Activated CD4-positive, CD25-positive, alpha-beta regulatory T cell treated with anti-CD3 and anti-CD28 coated beads, Interleukin-2, amount 50 U/mL, for 24 hours (primary cell): ENCODE results near the gene NMT1.
A peak's percentile ranks its signal among the peaks of the same experiment; 100 is the strongest.

Source experiments
- ATAC-seq, 2 donors: fragments of 150-1000 bp; cut with Tn5 transposase; one replicate each; pipeline ENCODE4 v1.10.0; 2021; ENCODE audit warnings: mild to moderate bottlenecking in 1 of 2, moderate library complexity in 1 of 2

The NMT1 gene

DNA sequence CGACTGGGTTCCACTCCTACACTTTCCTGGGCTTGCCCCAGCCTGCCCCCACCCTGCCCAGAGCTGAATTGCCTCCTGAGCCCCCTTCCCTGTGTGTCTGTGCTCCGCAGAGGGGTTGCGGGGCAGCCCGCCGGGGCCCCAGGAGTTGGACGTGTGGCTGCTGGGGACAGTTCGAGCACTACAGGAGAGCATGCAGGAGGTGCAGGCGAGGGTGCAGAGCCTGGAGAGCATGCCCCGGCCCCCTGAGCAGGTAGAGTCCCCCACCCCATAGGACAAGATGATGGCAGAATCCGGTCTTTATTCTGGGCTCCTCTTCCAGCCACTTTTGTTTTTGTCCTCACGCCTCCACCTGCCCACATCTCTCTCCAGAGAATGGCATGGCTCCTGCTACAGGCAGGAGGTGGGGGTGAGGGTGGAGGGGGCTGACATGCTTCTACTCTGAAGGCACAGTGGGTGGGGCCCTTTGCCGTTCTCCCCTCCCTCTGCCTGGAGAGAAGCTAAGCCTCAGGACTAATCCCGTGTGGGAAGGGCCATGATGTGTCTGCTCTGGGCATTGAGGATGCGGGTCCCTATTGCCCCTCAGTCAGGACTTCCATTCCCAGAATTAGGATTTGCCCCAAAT lies 77.9 kb downstream of the NMT1 start:
- ATAC-seq: no peak

DNA sequence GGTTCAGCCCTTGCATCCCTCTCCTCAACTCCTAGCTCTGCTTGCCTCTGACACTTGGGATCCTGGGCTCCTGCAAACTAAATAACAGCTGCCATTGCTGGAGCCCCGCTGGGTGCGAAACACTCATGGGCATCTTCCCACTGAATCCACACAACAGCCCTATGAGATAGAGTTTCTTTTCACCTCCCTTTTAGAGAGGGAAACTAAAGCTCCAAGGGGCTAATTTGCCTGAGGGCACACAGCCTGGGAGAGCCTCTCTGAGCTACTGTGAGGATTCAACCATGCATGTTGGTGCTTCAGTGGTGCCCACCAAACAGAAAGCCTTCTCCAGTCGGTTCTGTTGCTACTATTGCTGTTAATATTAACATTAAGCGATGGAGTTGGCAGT lies 78.4 kb downstream of the NMT1 start:
- no peak for ATAC-seq

GRCh38 chr17:45143094-45143670 lies 82.1 kb downstream of the NMT1 start:
- ATAC-seq: no peak

GRCh38 chr17:45143767-45144198 lies 82.7 kb downstream of the NMT1 start:
- no peak for ATAC-seq

DNA sequence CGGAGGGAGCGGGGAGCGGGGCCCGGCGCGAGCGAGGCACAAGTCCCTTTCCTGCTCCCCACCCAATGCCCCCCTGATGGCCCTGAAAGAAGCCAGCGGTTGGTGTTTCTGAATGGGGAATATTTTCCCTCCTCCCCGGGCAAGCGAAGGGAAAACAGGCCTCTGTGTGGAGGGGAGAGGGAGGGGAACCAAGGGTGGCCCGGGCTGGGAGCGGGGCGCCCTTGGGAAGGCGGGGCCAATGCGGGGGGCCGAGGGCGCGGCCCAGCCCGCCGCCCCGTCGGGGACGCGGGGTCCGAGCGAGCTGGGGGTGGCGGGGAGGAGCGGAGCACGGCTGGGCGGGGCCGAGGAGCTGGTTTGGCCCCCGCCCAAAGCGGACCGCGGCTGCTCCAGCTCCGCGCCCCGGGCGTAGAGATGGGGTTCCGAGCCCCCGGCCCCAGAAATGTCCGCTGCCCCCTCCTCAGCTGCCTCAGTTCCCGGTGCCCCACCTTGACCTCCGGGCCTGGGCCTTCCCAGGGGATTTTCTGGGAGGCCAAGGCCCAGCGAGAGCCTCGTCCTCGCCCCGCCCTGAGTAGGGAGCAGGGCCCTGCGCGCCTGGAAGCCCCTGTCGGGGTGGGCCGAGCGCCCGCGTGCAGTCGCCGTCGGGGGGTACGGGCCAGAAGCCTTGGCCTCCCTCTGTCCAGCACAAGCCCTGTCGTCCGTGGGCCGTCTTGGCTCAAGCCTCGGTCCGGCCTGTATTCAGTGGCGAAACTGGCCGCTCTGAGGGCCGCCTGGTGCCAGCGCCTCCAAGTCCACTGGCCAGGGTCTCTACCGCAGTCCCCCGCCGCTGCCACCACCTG lies 83.3 kb downstream of the NMT1 start:
- ATAC-seq: no peak

GRCh38 chr17:45145035-45145389 lies 83.9 kb downstream of the NMT1 start:
- ATAC-seq: no peak

- ATAC-seq: no peak
Measured at GRCh38 chr17:45146166-45146565, 85.0 kb downstream of the NMT1 start.

- ATAC-seq: no peak
Measured at GRCh38 chr17:45146592-45146889, 85.4 kb downstream of the NMT1 start.

DNA sequence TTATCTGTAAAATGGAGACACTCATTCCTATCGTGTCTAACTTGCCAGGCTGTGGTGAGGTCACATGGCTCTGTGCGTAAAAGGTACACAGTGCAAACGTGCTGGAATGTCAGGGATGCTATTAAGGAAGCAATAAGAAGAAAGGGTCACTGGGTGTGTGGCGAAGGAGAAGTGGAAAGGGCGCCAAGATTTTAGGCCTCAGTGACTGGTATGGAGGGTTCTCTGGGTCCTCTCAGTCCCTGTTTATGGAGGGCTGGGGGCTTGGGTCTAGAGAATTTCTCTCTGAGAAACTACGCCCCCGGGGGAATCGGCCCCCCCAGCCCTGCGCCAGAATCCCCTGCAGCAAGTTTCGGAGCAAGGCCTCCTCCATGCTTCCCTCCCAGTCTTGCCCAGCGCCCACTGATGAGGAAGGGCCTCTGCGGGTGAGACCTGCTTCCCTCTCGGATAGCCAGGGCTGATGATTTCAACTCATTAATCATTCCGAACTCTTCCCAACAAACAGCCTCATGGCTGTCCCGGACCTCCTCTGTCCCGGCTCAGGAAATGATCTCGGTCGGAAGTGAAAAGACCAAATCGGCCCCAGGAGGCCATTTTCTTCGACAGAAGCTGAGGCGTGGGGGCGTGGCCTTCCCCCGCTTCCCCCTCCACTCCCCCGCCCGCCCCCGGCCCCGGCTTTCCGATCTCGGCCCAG lies 85.9 kb downstream of the NMT1 start:
- ATAC-seq: peak in 1 of 2 donors; percentile 0

DNA sequence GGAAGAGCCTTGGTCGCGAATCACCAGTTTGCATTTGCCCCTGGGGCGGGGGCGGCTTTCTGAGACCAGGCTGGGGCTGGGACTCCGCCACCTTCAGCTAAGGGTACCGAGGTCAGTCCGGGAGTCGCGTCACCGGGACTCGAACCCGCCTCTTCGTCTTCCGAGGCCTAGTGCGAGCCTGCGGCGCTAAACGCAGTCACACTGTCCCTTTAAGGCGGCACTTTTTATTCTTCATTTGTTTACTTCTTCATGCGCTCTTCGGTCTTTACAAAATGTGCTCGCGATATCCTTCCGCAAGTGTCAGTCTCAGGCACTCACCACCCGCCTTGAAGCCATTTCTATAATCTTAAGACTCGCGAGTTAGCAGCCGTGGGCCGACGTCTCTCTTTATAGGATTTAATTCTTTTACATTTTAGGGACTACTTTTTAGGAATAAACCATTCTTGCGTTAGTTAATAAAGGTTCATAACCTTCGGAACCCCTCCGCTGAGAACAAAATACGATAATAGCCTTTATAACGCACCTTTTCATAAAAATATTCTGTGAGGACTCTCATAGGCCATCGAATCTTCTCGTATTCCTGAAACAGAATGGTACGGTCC lies 86.6 kb downstream of the NMT1 start:
- ATAC-seq: peak; percentile 42 to 49

GRCh38 chr17:45148183-45149036 lies 87.3 kb downstream of the NMT1 start, which contains the start of gene HEXIM1:
Gene HEXIM1, plus strand, starts transcription at chr17:45148475. Its CDS starts 716 bp downstream, at chr17:45149191.
- ATAC-seq: peak; percentile 82 to 84

DNA sequence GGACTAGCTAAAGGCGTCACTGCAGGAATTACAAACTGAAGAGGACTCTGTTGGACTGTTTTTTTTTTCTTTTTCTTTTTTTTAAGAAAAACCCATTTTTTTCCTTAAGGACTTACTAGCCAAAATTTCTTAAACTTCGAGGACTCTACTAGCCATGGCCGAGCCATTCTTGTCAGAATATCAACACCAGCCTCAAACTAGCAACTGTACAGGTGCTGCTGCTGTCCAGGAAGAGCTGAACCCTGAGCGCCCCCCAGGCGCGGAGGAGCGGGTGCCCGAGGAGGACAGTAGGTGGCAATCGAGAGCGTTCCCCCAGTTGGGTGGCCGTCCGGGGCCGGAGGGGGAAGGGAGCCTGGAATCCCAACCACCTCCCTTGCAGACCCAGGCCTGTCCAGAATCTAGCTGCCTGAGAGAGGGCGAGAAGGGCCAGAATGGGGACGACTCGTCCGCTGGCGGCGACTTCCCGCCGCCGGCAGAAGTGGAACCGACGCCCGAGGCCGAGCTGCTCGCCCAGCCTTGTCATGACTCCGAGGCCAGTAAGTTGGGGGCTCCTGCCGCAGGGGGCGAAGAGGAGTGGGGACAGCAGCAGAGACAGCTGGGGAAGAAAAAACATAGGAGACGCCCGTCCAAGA lies 88.0 kb downstream of the NMT1 start:
- peak; percentile 17 to 33 for ATAC-seq

GRCh38 chr17:45149669-45150664 lies 88.8 kb downstream of the NMT1 start:
- no peak for ATAC-seq

DNA sequence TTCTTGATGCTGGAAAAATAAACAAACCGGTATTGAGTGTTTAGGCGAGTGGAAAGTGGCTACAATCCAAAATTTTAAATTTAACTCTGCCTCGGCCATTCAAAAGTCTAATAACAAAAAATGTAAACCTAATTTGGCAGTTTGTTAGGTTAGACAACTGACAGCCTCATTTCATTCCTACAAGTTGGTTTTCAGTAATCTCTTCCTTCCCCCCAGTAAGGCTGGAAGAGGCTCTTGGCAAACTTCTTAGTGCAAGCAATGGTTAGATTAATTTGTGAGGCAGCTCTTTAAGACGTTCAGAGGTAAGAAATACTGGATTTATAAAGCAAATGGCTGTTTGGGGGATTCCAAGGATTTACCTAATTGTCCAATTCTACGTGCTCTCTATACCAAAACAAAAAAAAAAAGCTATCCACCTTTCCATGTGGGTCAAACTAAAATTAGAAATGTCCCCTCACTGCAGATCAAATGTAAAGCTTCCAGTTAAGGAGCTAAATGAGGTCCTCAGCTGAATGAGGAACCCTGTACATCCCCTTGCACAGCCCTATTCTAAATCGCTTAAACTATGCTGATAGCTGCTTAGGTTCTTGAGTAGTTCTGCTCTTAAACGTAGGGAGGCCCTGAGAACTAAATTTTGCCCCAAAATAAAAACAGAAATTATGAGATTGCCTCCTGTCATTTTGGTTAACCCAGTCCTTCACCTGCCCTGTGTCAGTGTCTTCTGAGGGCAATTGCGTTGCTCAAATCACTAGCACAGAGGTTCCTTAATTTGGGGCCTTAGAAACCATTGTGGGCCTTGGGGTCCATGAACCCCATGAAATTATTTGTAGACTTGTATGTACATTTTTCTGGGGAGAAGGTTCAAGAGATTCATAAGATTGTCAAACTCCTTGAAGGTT lies 90.0 kb downstream of the NMT1 start:
- no peak for ATAC-seq

GRCh38 chr17:45155029-45155428 lies 93.9 kb downstream of the NMT1 start:
- peak in 1 of 2 donors; percentile 32 for ATAC-seq

GRCh38 chr17:45155483-45155882 lies 94.4 kb downstream of the NMT1 start:
- ATAC-seq: no peak

GRCh38 chr17:45156242-45156641 lies 95.1 kb downstream of the NMT1 start:
- ATAC-seq: no peak
